SU-DHL-6 (cell line): ENCODE data around the gene BARHL2.

ENCODE experiments used
- H2AFZ ChIP-seq: fragments of 200-600 bp; sonication (generic); 2 replicates; pipeline ENCODE4 v1.6.1; 2014; ENCODE audit warnings: low read depth, mild to moderate bottlenecking, moderate library complexity, mixed read lengths, antibody characterized with exemption, low read length; ENCODE audit not compliant: severe bottlenecking
- H3F3A ChIP-seq: fragments of 200-600 bp; shearing (Covaris generic); 2 replicates; pipeline ENCODE4 v1.6.0; 2016; ENCODE audit warnings: antibody characterized with exemption, mild to moderate bottlenecking; ENCODE audit not compliant: insufficient read depth
- H3K27ac ChIP-seq: fragments of 200-600 bp; sonication (generic); 2 replicates; pipeline ENCODE4 v1.5.1; 2016; ENCODE audit warnings: low read depth, mild to moderate bottlenecking, low read length, moderate library complexity, mixed read lengths
- H3K27me3 ChIP-seq: fragments of 200-600 bp; sonication (generic), shearing (Covaris generic); 2 replicates; pipeline ENCODE4 v1.6.0; 2014; ENCODE audit warnings: mild to moderate bottlenecking, low read length
- H3K36me3 ChIP-seq: fragments of 200-600 bp; sonication (generic); 2 replicates; pipeline ENCODE4 v1.6.1; 2014; ENCODE audit warnings: mild to moderate bottlenecking, low read length, mixed read lengths
- H3K4me2 ChIP-seq: fragments of 300-600, 200-600 bp; shearing (Covaris generic), sonication (generic); 2 replicates; pipeline ENCODE4 v1.6.0; 2014; ENCODE audit warnings: low read length, low read depth, mild to moderate bottlenecking; ENCODE audit not compliant: poor library complexity, severe bottlenecking
- H3K4me3 ChIP-seq: fragments of 200-600 bp; sonication (generic); 2 replicates; pipeline ENCODE4 v1.5.1; 2014; ENCODE audit warnings: antibody characterized with exemption, low read length, mild to moderate bottlenecking, mixed read lengths; ENCODE audit not compliant: insufficient read depth, poor library complexity, severe bottlenecking
- H3K79me2 ChIP-seq: fragments of 200-600 bp; sonication (generic); 2 replicates; pipeline ENCODE4 v1.6.1; 2014; ENCODE audit warnings: mild to moderate bottlenecking, low read length, moderate library complexity; ENCODE audit not compliant: insufficient read depth
- H3K9ac ChIP-seq: fragments of 200-600 bp; sonication (generic); 2 replicates; pipeline ENCODE4 v1.7.0; 2014; ENCODE audit warnings: mild to moderate bottlenecking, low read length
- H3K9me2 ChIP-seq: fragments of 200-600 bp; sonication (generic); replicated peaks from 2 replicates; pipeline ENCODE4 v1.6.1; 2014; ENCODE audit warnings: low read length; ENCODE audit not compliant: insufficient read depth
- H3K9me3 ChIP-seq: fragments of 200-600 bp; sonication (generic); 2 replicates; pipeline ENCODE4 v1.6.1; 2014; ENCODE audit warnings: low read length, mixed read lengths; ENCODE audit not compliant: insufficient read depth
- H4K20me1 ChIP-seq: fragments of 200-600 bp; sonication (generic); 2 replicates; pipeline ENCODE4 v1.6.1; 2014; ENCODE audit warnings: low read depth, mild to moderate bottlenecking, antibody characterized with exemption, low read length, moderate library complexity, mixed read lengths
- EZH2phosphoT487 ChIP-seq: fragments of 200-600 bp; sonication (generic), shearing (Covaris generic); conservative IDR thresholded peaks from 2 replicates; pipeline ENCODE4 v1.6.1; 2018; ENCODE audit warnings: mild to moderate bottlenecking, antibody characterized with exemption, low read length, moderate library complexity, mixed read lengths
- TF ChIP-seq, protein P1 (sequence below): fragments of 200-600 bp; sonication (generic); IDR thresholded peaks from one replicate; pipeline ENCODE4 v1.5.1; 2017; ENCODE audit warnings: antibody characterized with exemption, mild to moderate bottlenecking, low read length, moderate library complexity; ENCODE audit not compliant: insufficient read depth, poor library complexity, severe bottlenecking

Gene BARHL2

DNA sequence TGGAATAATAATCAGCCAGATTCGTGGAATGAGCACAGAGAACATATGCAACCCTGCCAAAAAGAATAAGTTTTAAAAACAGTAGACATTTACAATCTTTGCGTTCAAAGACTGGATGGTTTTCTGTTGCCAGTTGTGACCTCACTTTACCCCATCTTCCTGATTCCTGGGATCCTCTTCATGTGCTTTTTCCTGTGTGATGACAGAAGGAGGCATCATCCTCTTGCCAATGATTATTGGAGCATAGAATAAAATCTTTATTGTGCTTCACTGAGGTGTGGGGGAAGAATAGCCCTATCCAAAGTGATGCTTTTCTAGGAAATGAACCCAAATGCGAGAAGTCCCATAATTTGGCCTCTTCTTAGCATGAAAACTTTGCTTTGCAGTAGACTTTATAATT, 15.0 kb upstream of the BARHL2 start:
- H3K9ac ChIP-seq: no peak overlapping the region
- H3K27me3 ChIP-seq: no peaks in the 10 kb centered on the region
- H3K36me3 ChIP-seq: no peaks in the 10 kb centered on the region
- no peak overlapping the region for H3K27ac ChIP-seq
- no peak overlapping the region for H3K4me2 ChIP-seq
- TF ChIP-seq, protein P1, sequence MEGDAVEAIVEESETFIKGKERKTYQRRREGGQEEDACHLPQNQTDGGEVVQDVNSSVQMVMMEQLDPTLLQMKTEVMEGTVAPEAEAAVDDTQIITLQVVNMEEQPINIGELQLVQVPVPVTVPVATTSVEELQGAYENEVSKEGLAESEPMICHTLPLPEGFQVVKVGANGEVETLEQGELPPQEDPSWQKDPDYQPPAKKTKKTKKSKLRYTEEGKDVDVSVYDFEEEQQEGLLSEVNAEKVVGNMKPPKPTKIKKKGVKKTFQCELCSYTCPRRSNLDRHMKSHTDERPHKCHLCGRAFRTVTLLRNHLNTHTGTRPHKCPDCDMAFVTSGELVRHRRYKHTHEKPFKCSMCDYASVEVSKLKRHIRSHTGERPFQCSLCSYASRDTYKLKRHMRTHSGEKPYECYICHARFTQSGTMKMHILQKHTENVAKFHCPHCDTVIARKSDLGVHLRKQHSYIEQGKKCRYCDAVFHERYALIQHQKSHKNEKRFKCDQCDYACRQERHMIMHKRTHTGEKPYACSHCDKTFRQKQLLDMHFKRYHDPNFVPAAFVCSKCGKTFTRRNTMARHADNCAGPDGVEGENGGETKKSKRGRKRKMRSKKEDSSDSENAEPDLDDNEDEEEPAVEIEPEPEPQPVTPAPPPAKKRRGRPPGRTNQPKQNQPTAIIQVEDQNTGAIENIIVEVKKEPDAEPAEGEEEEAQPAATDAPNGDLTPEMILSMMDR: no peak
- TF ChIP-seq EZH2phosphoT487: no peak
- H3F3A ChIP-seq: no peaks in the 10 kb centered on the region
- H3K9me2 ChIP-seq: no peaks in the 10 kb centered on the region
- H3K9me3 ChIP-seq: no peaks in the 10 kb centered on the region
- no peaks in the 10 kb centered on the region for H3K79me2 ChIP-seq
- no peaks in the 10 kb centered on the region for H4K20me1 ChIP-seq
- H2AFZ ChIP-seq: no peak overlapping the region
- no peak overlapping the region for H3K4me3 ChIP-seq

DNA sequence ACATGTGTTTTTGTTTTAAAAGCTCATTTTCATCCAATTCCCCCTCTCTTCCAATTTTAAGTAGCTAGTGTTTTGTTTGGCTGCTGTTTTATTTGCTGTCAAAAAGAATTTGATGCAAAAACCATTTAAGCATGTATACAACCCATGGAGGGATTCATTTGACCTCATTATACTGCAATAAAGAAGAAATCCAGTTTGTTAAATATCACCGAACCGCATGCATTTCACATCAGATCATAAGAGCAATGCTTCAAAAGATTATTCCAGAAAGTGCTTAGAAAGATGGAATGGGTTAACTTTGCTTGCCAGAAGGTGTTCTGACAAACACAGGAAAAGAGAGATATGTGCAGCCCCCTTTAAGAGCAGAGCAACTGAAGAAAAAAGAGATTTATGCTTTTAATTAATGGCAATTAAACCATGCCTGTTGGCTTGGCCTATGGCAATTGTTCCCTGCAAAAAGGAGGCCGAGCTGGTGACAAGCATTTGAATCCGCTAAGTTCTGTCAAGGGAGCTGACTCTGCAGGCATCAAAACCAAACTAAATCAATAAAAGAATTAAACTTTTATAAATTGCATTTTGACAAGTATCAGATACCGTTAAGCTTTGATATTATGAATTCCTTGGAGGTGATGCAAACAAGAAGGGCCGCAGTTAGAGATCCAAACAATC, 14.4 kb upstream of the BARHL2 start:
- H3K9me3 ChIP-seq: no peaks in the 10 kb centered on the region
- no peaks in the 10 kb centered on the region for H3K79me2 ChIP-seq
- no peaks in the 10 kb centered on the region for H3K27me3 ChIP-seq
- TF ChIP-seq, protein P1: no peak
- TF ChIP-seq EZH2phosphoT487: no peak
- H3F3A ChIP-seq: no peaks in the 10 kb centered on the region
- no peaks in the 10 kb centered on the region for H4K20me1 ChIP-seq
- no peak overlapping the region for H3K27ac ChIP-seq
- no peak overlapping the region for H3K9ac ChIP-seq
- no peak overlapping the region for H3K4me2 ChIP-seq
- no peaks in the 10 kb centered on the region for H3K36me3 ChIP-seq
- H2AFZ ChIP-seq: no peak overlapping the region
- no peaks in the 10 kb centered on the region for H3K9me2 ChIP-seq
- no peak overlapping the region for H3K4me3 ChIP-seq

DNA sequence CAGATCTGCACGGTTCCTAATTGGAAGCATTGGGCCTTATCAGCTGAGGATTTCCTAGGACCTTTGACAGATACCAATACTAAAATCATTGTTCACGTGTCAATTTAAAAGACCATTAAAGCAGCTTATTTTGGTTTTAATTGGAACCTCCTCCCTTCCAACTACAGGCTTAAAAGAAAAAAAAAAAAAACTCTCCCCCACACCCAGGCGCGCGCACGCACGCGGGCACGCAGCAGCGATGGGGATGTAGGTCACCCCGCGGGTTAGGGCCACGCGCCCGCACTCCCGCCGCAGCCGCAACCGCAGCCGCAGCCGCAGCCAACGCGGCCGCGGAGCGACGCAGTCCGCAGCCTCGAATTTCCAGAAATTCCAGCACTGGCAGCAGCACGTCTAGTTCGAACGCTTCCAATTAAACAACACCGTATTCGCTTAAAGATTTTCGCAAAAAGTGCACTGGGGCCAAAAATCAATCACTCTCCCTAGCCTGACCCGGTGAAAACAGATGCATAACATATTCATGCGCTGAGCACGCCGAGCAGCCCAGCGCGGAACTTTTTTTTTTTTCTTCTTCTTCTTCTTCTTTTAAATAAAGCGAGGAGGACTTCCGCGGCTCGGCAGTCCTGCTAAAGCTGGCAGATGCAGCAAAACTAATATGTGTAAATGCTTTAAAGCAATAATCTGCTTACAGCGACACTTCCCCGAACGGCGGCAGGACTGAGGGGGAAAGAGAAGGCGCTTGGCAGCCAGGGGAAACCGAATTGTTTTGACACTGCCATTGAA, 13.3 kb upstream of the BARHL2 start:
- no peak overlapping the region for H2AFZ ChIP-seq
- no peaks in the 10 kb centered on the region for H3K9me2 ChIP-seq
- H3K27me3 ChIP-seq: no peaks in the 10 kb centered on the region
- no peak overlapping the region for H3K4me3 ChIP-seq
- no peaks in the 10 kb centered on the region for H3F3A ChIP-seq
- H4K20me1 ChIP-seq: no peaks in the 10 kb centered on the region
- no peak for TF ChIP-seq EZH2phosphoT487
- TF ChIP-seq, protein P1: no peak
- no peak overlapping the region for H3K9ac ChIP-seq
- H3K79me2 ChIP-seq: no peaks in the 10 kb centered on the region
- no peaks in the 10 kb centered on the region for H3K9me3 ChIP-seq
- no peak overlapping the region for H3K27ac ChIP-seq
- no peak overlapping the region for H3K4me2 ChIP-seq
- H3K36me3 ChIP-seq: no peaks in the 10 kb centered on the region
